GM19193 (cell line): Measurements from ENCODE around the gene UBE2QL1.

Experiments
- POLR2A ChIP-seq: IDR thresholded peaks from 4 replicates; pipeline ENCODE4 v1.6.1; 2011; ENCODE audit not compliant: insufficient read depth, insufficient read length; ENCODE audit errors: extremely low read depth

The UBE2QL1 gene

GRCh38 chr5:6505783-6506557 is 57.3 kb downstream of the UBE2QL1 start:
- TF ChIP-seq POLR2A, result no peak

DNA sequence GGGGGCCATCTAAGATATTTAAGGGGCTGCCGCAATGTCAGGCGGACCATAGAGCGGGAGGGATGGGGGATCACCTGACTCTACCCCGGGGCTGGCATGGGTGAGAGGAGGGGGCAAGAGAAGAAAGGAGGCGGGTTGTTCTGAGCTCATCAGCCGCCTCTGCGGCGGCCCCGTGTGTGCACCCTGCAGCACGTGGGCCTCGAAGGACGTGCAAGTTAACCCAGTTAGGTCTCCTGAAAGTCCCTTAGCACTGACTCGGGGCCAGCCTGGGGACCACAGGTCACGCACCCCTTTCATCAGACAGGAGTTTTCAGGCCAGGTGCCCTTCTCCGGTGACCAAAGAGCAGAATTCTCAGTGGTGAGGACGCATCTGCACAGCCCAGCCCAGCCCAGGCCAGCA is 58.0 kb downstream of the UBE2QL1 start:
- no peak for TF ChIP-seq POLR2A

- no peak for TF ChIP-seq POLR2A
Measured at GRCh38 chr5:6508931-6509330, 60.3 kb downstream of the UBE2QL1 start.

DNA sequence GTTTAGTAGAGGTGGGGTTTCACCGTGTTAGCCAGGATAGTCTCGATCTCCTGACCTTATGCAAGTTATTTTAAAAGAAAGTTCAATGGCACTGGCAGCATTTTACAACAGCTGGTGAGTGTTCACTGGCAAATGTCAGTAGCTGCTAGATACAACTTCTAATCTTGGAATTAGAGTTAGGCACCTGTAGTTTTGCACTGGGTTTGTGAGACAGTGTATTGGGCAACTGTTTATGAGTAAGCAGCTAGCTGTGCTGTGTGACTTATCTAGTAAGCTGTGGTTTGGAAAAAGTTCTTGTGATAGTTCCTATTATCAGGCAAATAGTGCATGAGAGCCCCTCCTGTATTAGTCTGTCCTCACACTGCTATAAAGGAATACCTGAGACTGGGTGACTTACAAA is 61.5 kb downstream of the UBE2QL1 start:
- TF ChIP-seq POLR2A, result no peak

DNA sequence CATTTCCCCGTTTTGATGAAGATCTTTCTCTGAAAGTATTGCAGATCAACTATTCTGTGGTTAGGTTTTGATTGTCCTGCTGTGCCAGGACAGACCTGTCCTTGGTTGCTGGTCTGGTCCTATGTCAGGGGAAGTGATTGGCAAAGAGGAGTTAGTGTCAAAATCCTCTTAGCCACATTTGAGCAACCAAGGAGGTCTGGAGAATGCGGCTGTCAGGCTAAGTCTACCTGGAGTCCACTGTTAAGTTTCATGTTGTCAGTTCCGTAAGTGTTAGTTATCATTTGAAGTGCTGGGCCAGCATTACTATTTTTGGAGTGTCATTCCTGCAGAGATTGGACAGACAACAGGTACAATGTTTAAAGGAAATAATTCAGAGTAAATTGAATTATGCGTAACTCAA is 62.3 kb downstream of the UBE2QL1 start:
- no peak for TF ChIP-seq POLR2A

DNA sequence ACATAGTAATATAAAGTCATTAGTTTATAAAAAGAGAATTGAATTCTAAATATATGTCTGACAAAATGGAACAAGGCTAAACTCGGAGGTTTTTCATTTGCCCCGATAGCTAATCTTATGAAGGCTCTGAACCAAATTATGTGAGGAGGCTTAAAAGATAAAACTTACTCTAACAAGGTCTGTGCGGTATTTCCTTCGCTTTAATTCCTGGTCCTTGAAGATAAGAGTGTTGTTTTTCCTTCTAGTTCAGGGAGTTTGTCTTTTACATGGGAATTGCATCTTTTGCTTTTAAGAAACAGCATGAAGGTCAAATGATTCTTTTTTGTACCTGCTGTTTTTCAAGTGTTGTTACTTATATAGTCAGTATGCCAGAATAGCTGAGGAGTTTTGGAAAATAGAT is 68.2 kb downstream of the UBE2QL1 start:
- TF ChIP-seq POLR2A, result no peak

DNA sequence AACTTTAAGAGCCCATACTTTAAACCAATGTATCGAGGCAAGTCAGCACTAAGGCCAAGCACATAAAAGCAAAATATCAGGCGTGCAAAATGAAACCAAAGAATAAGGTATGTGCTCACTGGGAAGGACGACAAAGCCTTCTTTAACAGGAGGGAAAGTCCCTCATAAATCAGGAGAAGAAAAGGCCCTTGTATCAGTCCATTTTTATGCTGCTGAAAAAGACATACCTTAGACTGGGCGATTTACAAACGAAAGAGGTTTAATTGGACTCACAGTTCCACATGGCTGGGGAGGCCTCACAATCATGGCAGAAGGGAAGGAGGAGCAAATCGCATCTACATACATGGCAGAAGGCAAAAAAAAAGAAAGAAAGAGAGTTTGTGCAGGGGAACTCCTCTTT is 68.9 kb downstream of the UBE2QL1 start:
- TF ChIP-seq POLR2A, result no peak

DNA sequence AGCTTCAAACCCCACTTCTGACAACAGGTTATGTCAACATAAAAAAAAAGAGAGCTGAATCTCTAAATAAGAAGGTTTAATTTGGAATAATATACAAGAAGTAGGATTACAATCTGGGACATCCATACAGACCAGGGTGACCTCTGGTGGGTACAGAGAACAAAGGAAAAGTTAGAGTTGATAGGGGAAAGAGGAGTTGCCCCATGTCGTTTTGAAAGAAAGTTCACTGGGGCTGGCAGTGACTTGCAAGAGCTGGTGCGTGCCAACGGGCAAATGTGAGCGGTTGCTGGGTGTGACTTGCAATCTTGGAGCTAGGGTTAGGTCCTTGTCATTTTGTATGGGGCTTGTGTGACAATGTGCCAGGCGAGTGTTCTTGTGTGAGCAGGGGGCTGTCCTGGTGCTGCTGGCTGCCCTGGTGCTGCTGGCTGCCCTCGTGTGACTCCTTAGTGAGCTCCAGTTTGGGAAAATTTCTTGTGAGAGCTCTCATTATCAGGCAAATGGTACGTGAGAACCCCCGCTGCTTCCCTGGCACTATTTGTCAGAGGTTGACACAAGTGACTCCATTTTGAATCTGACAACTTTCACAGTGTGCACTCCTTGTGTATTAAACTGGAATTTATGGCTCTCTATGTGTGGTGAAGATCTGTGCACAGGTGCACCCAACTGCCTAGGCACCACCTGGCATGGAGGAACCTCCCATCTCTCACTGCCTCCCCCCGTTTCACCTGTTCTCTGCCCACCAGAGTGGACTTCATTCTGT is 69.8 kb downstream of the UBE2QL1 start:
- no peak for TF ChIP-seq POLR2A

GRCh38 chr5:6520201-6520600 is 71.5 kb downstream of the UBE2QL1 start:
- no peak for TF ChIP-seq POLR2A

- TF ChIP-seq POLR2A, result no peak
Measured at GRCh38 chr5:6522331-6522730, 73.7 kb downstream of the UBE2QL1 start.

- TF ChIP-seq POLR2A, result no peak
Measured at GRCh38 chr5:6522923-6523322, 74.3 kb downstream of the UBE2QL1 start.

DNA sequence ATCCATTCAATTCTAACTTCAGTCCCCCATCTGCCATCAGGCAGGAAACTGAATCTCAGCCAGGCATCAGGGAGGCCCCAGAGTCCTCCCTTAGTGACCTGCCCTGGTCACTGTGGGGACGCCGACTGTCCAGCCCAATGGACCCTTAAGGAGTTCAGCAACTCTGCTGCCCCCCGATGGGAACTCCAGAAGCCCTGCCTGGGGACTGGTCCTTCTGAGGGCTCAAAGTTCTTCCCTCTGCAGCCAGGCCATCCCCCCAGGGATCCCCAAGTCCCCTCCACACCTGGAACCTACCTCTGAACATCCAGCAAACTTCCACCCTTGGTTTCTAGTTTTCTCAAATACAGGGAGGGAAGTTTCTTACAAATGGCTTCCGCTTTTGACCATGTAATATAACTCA is 76.8 kb downstream of the UBE2QL1 start:
- no peak for TF ChIP-seq POLR2A

DNA sequence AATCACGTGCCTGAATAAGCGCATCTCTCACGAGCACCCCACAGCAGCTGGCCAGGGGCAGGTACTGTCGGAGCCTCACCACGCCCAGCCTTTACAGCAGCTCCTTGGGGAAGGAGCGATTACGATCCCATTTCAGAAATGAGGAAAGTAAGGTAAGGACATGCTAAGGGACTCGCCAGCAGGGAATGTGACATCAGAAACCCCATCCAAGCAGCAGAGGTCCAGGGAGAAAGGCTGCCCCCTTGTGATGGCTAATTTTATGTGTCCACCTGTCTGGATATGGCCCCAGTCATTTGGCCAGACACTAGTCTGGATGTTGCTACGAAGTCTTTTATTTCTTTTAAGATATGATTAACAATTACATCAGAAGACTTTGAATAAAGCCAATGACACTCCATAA is 77.3 kb downstream of the UBE2QL1 start:
- TF ChIP-seq POLR2A, result no peak

GRCh38 chr5:6527749-6528455 is 79.2 kb downstream of the UBE2QL1 start:
- no peak for TF ChIP-seq POLR2A

GRCh38 chr5:6535594-6535993 is 86.9 kb downstream of the UBE2QL1 start:
- TF ChIP-seq POLR2A, result no peak
